Smooth muscle cell of the coronary artery (primary cell): ENCODE data around the gene RAB3IP. TPM values are rescaled to one million over a fixed set of nuclear protein-coding genes. Genes with fewer than 3 reads are reported as not detected.

Experiments
- total RNA-seq: library from RNA; depleted of rRNA; stranded (reverse); fragments of >200 nt; gene quantifications from 2 replicates; pipeline ENCODE4 v1.2.3, GENCODE V29; 2014; ENCODE audit warnings: low replicate concordance

RAB3IP gene
- total RNA-seq = 1.9 and 4.4 TPM in 2 replicates

DNA sequence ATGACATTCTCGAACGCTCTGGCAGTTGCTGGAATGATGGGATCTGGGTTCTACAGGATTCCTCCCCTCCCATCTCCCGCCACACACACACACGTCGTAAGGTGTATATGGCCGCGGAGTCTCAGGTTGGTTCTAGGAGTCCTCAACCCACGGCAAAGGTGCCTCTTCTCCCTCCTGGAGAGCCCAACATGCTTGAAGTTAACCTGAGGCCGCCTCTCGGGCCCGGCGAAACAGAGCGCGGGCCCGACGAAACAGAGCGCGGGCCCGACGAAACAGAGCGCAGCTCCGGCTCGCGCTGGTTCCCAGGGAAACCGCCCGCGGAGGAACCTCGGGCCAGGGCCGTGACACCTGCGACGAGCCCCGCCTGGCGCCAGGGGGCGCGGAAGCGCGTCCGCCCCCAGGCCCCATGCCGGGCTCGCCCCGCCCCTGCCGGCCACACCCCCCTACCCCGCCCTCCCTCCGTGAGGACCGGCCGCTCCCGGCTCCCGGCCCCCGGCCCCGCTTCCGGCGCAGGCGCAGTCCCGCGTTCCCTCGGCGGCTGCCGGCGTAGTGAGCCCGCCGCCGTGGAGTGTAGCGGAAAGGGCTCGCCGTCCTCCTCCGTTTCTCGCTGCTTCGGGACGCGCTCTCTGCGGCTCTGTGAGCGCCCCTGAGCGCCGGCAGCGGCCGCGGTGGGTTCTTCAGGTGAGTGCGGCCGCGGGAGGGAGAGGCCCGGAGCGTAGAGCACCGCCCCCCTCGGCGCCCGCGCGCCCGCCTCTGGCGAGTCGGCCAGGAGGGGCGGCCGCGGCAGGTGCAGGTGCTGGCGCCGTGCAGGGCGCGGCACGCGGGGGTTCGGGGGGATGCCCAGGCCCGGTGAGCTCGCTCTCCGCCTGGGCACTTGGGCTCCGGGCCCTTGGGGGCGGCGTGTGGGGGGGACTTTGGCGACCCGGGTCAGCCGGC lies at the start of gene RAB3IP:
RAB3IP (plus strand) TSS at position 510 of the 936 bp plus-strand sequence. CDS start 16,549 bp downstream, outside the sequence.

DNA sequence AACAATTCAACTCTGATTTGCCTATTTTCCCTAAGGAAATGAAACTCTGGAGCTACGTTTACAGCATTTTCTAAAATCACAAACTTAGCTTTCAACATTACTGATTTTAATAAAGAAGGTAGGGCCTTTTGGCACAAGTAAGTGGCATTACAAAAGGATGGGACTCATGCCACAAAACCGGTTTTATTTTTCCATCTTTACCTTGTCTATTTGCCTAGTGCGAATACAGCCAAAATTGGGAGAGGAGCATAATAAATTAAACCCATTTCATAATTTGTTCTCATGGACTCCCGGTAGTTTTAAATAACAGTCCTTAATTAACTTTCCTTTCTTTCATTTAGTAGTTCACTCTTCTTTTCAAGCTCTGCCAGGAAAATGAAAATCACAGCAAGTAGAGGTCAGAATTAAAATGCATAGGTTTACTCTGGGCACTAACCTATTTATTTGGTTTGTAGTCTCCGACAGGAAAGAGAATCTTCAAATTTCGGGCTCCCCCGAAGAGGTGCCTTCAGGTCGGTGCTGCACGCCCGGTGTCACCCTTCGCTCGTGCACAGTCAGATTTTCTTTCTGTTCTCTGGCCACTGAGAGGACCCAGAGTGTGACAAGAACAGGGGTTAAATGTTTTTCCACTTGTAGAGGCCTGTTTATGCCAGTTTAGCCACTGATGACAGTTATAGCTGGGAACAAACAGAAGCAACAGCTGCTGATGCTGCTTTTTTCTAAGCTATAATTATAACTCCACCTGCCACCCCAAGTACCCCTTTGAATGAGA lies 39.7 kb upstream of the RAB3IP start, which contains the start of gene BEST3:
BEST3 (minus strand) TSS at position 535 of the 772 bp plus-strand sequence. CDS start 1,505 bp downstream, outside the sequence.

GRCh38 chr12:69824966-69825560 lies 86.4 kb downstream of the RAB3IP start, which contains the start of gene MYRFL:
TSS of gene MYRFL (plus strand) at chr12:69825227. CDS start at chr12:69825518, 291 bp downstream.

Other genes with a start within 250 kb of the RAB3IP start
- 113 and 228 TPM in 2 replicates for gene CCT2, start 153.4 kb upstream of the RAB3IP start, total RNA-seq
- not detected in 2 replicates for gene LRRC10, start 128.0 kb upstream of the RAB3IP start, total RNA-seq
- 0.08 TPM in 1 of 2 replicates, not detected in the other for gene BEST3, start 39.6 kb upstream of the RAB3IP start, total RNA-seq
- not detected in 2 replicates for gene MYRFL, start 86.4 kb downstream of the RAB3IP start, total RNA-seq